T-helper 1 cell (primary cell): ENCODE results near the gene FAT1.

Experiments used
- DNase-seq, 5 donors: peaks; one replicate each; pipeline ENCODE4 v3.0.0-alpha.2; 2012 to 2020

The FAT1 gene

GRCh38 chr4:186755550-186756519 lies 32.2 kb upstream of the FAT1 start:
- DNase-seq = no peak

GRCh38 chr4:186754976-186755375 lies 31.3 kb upstream of the FAT1 start:
- DNase-seq = no peak

- no peak for DNase-seq
Observed at GRCh38 chr4:186752325-186752724, 28.7 kb upstream of the FAT1 start.

- DNase-seq = no peak
Observed at GRCh38 chr4:186749611-186750281, 26.1 kb upstream of the FAT1 start.

- no peak for DNase-seq
Observed at GRCh38 chr4:186746581-186746980, 22.9 kb upstream of the FAT1 start.

GRCh38 chr4:186743261-186743660 lies 19.6 kb upstream of the FAT1 start:
- DNase-seq = no peak

- no peak for DNase-seq
Observed at GRCh38 chr4:186740822-186741221, 17.2 kb upstream of the FAT1 start.

- no peak for DNase-seq
Observed at GRCh38 chr4:186739802-186740434, 16.3 kb upstream of the FAT1 start.

- no peak for DNase-seq
Observed at GRCh38 chr4:186739317-186739716, 15.7 kb upstream of the FAT1 start.

- DNase-seq = no peak
Observed at GRCh38 chr4:186738421-186738820, 14.8 kb upstream of the FAT1 start.

- no peak for DNase-seq
Observed at GRCh38 chr4:186737427-186737826, 13.8 kb upstream of the FAT1 start.

GRCh38 chr4:186736466-186736865 lies 12.8 kb upstream of the FAT1 start:
- no peak for DNase-seq

- no peak for DNase-seq
Observed at GRCh38 chr4:186734251-186734650, 10.6 kb upstream of the FAT1 start.

GRCh38 chr4:186733778-186734177 lies 10.1 kb upstream of the FAT1 start:
- DNase-seq = no peak

- no peak for DNase-seq
Observed at GRCh38 chr4:186730621-186731020, 7.0 kb upstream of the FAT1 start.

- no peak for DNase-seq
Observed at GRCh38 chr4:186729856-186730255, 6.2 kb upstream of the FAT1 start.

- no peak for DNase-seq
Observed at GRCh38 chr4:186728631-186729271, 5.1 kb upstream of the FAT1 start.

GRCh38 chr4:186727977-186728519 lies 4.4 kb upstream of the FAT1 start:
- no peak for DNase-seq

GRCh38 chr4:186727169-186727976 lies 3.7 kb upstream of the FAT1 start:
- DNase-seq = no peak

GRCh38 chr4:186726426-186727168 lies 2.9 kb upstream of the FAT1 start:
- no peak for DNase-seq
